RWPE2 (cell line): Measurements from ENCODE around the gene GTF2H3.

Experiments used
- ATAC-seq: fragments of 200-7000 bp; cut with Tn5 transposase; 3 replicates; pipeline ENCODE4 v1.9.1; 2021; ENCODE audit warnings: low read depth
- DNase-seq: peaks from one replicate; pipeline ENCODE4 v3.0.0-alpha.2; 2020; ENCODE audit warnings: low spot score
- H3K27ac ChIP-seq: fragments of 450-650 bp; 2 replicates; pipeline ENCODE4 v1.5.1; 2017; ENCODE audit warnings: mild to moderate bottlenecking; ENCODE audit not compliant: poor library complexity, severe bottlenecking
- H3K27me3 ChIP-seq: fragments of 250-450 bp; sonication (Bioruptor Pico); 2 replicates; pipeline ENCODE4 v1.5.1; 2021; ENCODE audit warnings: mild to moderate bottlenecking, moderate library complexity; ENCODE audit not compliant: insufficient read depth, poor library complexity, severe bottlenecking
- H3K36me3 ChIP-seq: fragments of 250-450 bp; sonication (Bioruptor Pico); 2 replicates; pipeline ENCODE4 v1.5.1; 2020; ENCODE audit warnings: low read depth, mild to moderate bottlenecking, moderate library complexity
- H3K4me1 ChIP-seq: fragments of 250-450 bp; sonication (Bioruptor Pico); 2 replicates; pipeline ENCODE4 v1.5.1; 2021; ENCODE audit warnings: mild to moderate bottlenecking, moderate library complexity; ENCODE audit not compliant: insufficient read depth, poor library complexity, severe bottlenecking
- H3K4me3 ChIP-seq: fragments of 250-450 bp; sonication (Bioruptor Pico); 2 replicates; pipeline ENCODE4 v1.5.1; 2021; ENCODE audit warnings: mild to moderate bottlenecking, moderate library complexity; ENCODE audit not compliant: severe bottlenecking
- H3K9me3 ChIP-seq: fragments of 250-450 bp; sonication (Bioruptor Pico); 2 replicates; pipeline ENCODE4 v1.5.1; 2021; ENCODE audit warnings: mild to moderate bottlenecking, moderate library complexity; ENCODE audit not compliant: severe bottlenecking
- TF ChIP-seq, protein P1 (sequence below): fragments of 450-650 bp; IDR thresholded peaks from one replicate; pipeline ENCODE4 v1.5.1; 2017; ENCODE audit warnings: mild to moderate bottlenecking, moderate library complexity; ENCODE audit not compliant: poor library complexity, severe bottlenecking

GTF2H3 gene

DNA sequence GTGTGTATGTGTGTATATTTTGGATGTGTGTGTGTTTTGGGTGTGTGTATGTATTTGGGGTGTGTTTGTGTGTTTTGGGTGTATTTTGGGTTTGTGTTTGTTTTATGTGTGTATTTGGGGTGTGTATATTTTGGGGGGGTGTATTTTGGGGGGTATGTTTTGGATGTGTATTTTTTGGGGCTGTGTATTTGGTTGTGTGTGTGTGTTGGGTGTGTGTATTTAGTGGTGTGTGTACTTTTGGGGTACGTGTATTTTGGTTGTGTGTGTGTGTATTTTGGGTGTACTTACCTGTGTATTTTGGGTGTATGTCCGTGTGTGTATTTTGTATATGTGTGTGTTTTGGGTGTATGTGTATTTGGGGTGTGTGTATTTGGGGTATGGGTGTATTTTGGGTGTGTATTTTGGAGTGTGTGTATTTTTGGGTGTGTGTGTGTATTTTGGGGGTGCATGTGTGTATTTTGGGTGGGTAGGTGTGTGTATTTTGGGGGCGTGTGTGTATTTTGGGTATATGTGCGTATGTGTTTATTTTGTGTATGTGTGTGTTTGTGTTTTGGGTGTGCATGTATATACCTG lies 20.6 kb downstream of the GTF2H3 start:
- Histone ChIP-seq H3K4me1 (no peaks in the 10 kb centered on the region), H3K27me3 (no peaks in the 10 kb centered on the region), H3K9me3 (no peaks in the 10 kb centered on the region), H3K36me3 (peaks cover 78% of the 10 kb centered on the region), H3K4me3 (no peak overlapping the region), H3K27ac (no peak overlapping the region)
- no peak for DNase-seq
- no peak for ATAC-seq
- TF ChIP-seq, protein P1, sequence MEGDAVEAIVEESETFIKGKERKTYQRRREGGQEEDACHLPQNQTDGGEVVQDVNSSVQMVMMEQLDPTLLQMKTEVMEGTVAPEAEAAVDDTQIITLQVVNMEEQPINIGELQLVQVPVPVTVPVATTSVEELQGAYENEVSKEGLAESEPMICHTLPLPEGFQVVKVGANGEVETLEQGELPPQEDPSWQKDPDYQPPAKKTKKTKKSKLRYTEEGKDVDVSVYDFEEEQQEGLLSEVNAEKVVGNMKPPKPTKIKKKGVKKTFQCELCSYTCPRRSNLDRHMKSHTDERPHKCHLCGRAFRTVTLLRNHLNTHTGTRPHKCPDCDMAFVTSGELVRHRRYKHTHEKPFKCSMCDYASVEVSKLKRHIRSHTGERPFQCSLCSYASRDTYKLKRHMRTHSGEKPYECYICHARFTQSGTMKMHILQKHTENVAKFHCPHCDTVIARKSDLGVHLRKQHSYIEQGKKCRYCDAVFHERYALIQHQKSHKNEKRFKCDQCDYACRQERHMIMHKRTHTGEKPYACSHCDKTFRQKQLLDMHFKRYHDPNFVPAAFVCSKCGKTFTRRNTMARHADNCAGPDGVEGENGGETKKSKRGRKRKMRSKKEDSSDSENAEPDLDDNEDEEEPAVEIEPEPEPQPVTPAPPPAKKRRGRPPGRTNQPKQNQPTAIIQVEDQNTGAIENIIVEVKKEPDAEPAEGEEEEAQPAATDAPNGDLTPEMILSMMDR: no peak

DNA sequence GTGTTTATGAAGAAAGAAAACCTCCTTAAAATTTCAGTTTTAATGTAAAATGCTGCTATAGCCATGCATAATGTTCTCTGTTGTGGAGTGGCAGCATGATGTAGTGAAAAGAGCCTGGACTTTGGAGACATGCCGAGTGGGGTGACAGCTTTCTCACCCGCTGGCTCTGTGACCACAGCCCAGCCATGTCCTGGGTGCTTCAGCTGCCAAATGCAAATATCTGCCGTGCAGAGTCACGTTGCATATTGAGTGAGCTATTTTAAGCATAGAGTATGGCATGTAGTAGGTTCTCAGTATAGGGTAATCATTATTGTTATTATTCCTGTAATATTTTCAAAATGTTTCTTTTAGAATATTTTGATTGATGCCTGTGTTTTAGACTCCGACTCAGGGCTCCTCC lies 21.8 kb downstream of the GTF2H3 start:
- no peak for ATAC-seq
- peaks cover 78% of the 10 kb centered on the region for H3K36me3 ChIP-seq

DNA sequence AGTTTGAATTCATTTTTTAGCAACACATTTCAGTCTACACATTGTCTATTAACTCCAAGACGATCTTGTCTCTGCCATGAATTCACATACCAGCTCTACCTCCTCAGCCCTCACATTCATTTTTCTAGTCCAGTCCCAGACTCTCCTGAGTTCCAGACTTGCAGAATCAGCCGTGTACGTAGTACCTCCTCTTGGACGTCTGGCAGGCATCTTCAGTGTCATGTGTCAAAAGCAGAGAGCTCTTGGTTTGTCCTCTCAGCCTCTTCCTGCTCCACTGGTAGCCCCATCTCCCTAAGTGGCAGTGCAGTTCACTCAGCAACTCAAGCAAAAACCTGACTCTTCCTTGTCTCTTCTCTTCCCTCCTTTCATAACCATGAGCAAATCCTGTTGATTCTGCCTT lies 22.8 kb downstream of the GTF2H3 start:
- H3K4me1 ChIP-seq: peaks cover 11% of the 10 kb centered on the region
- TF ChIP-seq, protein P1: no peak
- H3K4me3 ChIP-seq: no peak overlapping the region
- H3K9me3 ChIP-seq: no peaks in the 10 kb centered on the region
- H3K27ac ChIP-seq: no peak overlapping the region
- ATAC-seq (no peak), DNase-seq (no peak)
- no peaks in the 10 kb centered on the region for H3K27me3 ChIP-seq
- peaks cover 78% of the 10 kb centered on the region for H3K36me3 ChIP-seq

More for the DNA sequence above, 21.8 kb downstream of the GTF2H3 start:
- Histone ChIP-seq H3K4me1 (peaks cover 8% of the 10 kb centered on the region), H3K27me3 (no peaks in the 10 kb centered on the region), H3K27ac (no peak overlapping the region), H3K9me3 (no peaks in the 10 kb centered on the region), H3K4me3 (no peak overlapping the region)
- no peak for DNase-seq
- TF ChIP-seq, protein P1: no peak

DNA sequence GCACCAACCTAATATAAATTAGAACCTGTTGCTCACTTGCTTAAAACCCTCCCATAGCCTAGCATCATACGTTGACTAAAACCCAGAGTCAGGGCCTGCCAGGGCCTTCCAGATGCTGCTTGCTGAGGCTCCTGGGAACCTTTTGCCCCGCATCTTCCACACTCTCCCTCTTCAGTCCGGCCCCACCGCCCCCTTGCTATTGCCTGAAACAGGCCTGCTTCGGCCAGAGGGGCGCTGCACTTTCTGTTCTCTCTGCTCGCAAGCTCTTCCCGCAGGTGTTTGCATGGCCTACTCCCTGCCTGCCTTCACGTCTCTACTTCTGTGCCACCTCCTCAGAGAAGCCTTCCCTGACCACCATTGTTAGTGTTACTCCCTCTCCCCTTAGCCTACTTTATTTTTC lies 23.6 kb downstream of the GTF2H3 start:
- no peaks in the 10 kb centered on the region for H3K27me3 ChIP-seq
- H3K36me3 ChIP-seq: peaks cover 71% of the 10 kb centered on the region
- H3K4me3 ChIP-seq: no peak overlapping the region
- no peak for ATAC-seq
- H3K27ac ChIP-seq: no peak overlapping the region
- peaks cover 11% of the 10 kb centered on the region for H3K4me1 ChIP-seq
- TF ChIP-seq, protein P1: no peak
- H3K9me3 ChIP-seq: no peaks in the 10 kb centered on the region
- no peak for DNase-seq

DNA sequence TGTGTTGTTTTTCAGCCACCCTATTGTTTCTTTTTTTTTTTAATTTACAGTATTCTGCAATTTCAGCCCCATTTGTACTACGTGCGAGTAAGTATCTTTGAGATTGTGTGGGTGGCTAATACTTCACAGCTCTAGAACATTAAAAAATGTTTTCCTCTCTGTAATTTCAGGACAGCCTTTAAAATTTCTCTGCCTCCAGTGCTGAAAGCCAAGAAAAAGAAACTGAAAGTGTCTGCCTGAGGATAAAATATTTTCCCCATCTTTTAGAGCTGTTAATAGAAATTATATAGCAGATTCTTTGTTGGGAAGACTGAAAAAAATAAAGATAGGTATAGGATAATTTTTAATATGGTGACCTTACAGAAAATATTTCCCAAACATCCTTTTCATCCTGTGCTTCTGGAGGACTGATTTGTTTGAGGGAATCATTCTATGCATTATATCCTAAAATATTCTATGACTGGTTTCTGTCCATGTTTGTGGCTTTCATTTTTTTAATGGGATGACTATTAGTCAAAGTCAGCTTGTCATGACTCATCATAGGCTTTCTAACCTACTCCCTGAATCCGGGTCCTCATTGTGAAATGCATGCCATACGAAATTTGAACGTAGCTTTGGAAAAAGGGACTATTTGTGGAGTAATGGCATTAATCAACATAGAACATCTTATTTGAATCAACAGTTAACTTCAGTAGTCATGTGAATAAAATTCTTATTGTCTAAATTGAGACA lies 26.5 kb downstream of the GTF2H3 start:
- peak overlapping the region; percentile 59 for H3K27ac ChIP-seq
- DNase-seq (no peak), ATAC-seq (peak; percentile 90)
- peaks cover 11% of the 10 kb centered on the region for H3K4me1 ChIP-seq
- TF ChIP-seq, protein P1: no peak
- H3K9me3 ChIP-seq: no peaks in the 10 kb centered on the region
- H3K4me3 ChIP-seq: no peak overlapping the region
- no peaks in the 10 kb centered on the region for H3K27me3 ChIP-seq
- H3K36me3 ChIP-seq: peaks cover 57% of the 10 kb centered on the region
